ENCODE results near the gene ALG2. TPM values are rescaled to one million over a fixed set of nuclear protein-coding genes. Genes with fewer than 3 reads are reported as not detected.
A peak's percentile ranks its signal among the peaks of the same experiment; 100 is the strongest.

Gene ALG2
- total RNA-seq, 1 donor from 2014 or later, result 39.0 TPM

GRCh38 chr9:99192786-99193465 lies 28.8 kb downstream of the ALG2 start:
- DNase-seq (ENCODE audit: low spot score, unreplicated experiment), result no peak
- TF ChIP-seq, protein P1, sequence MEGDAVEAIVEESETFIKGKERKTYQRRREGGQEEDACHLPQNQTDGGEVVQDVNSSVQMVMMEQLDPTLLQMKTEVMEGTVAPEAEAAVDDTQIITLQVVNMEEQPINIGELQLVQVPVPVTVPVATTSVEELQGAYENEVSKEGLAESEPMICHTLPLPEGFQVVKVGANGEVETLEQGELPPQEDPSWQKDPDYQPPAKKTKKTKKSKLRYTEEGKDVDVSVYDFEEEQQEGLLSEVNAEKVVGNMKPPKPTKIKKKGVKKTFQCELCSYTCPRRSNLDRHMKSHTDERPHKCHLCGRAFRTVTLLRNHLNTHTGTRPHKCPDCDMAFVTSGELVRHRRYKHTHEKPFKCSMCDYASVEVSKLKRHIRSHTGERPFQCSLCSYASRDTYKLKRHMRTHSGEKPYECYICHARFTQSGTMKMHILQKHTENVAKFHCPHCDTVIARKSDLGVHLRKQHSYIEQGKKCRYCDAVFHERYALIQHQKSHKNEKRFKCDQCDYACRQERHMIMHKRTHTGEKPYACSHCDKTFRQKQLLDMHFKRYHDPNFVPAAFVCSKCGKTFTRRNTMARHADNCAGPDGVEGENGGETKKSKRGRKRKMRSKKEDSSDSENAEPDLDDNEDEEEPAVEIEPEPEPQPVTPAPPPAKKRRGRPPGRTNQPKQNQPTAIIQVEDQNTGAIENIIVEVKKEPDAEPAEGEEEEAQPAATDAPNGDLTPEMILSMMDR (IDR thresholded peaks at IDR 0.05; ENCODE audit: unreplicated experiment), result peak; percentile 15
- Mint-ChIP-seq H3K36me3 (ENCODE audit: insufficient read depth) (peaks cover 10% of the 10 kb centered on the region), H3K27me3 (no peaks in the 10 kb centered on the region), H3K9me3 (ENCODE audit: low read depth) (no peaks in the 10 kb centered on the region), H3K27ac (no peak overlapping the region), H3K4me1 (ENCODE audit: low read depth) (no peaks in the 10 kb centered on the region), H3K4me3 (ENCODE audit: low read depth) (no peak overlapping the region)

- no peaks in the 10 kb centered on the region for H3K4me1 Mint-ChIP-seq (ENCODE audit: low read depth)
- no peaks in the 10 kb centered on the region for H3K27me3 Mint-ChIP-seq
- H3K36me3 Mint-ChIP-seq (ENCODE audit: insufficient read depth), result peaks cover 5% of the 10 kb centered on the region
- no peak for DNase-seq (ENCODE audit: low spot score, unreplicated experiment)
- TF ChIP-seq, protein P1 (IDR thresholded peaks at IDR 0.05; ENCODE audit: unreplicated experiment), result no peak
- H3K9me3 Mint-ChIP-seq (ENCODE audit: low read depth), result no peaks in the 10 kb centered on the region
- no peak overlapping the region for H3K4me3 Mint-ChIP-seq (ENCODE audit: low read depth)
- H3K27ac Mint-ChIP-seq, result no peak overlapping the region
Observed at GRCh38 chr9:99190597-99191283, 31.0 kb downstream of the ALG2 start.

DNA sequence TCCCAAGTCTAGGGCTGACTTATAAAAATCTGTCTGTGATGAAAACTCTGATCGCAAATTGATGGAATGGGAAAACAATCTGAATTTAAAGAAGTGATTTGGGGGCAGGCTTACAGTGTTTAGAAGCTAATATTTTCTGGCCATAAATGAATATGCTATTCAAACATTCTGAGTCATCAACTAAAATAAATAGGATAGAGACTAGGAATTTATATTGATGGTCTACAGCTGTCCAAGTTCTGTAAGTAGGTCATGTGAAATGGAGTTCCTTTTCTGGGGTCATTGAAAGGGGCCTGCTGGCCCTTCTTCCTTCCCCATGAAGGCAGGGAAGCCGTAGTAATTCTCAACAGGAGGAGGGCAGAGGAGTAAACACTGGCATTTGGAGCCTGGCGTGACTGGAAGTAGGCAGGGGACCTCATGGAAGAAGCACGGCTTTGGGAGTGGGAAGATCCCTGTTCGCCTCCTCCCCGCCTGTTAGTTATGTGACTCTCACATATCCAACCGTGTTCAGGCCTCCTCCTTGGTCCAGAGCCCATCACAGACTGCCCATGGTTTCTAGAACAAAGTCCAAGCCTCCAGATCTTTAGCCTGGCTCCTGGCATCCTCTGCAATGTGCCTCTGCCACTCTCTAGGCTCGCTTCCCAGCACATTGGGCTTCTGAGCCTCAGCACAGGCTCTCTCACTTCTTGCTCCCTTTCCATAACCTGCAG lies 31.7 kb downstream of the ALG2 start:
- Mint-ChIP-seq H3K9me3 (ENCODE audit: low read depth) (no peaks in the 10 kb centered on the region), H3K27me3 (no peaks in the 10 kb centered on the region), H3K4me1 (ENCODE audit: low read depth) (peaks cover 3% of the 10 kb centered on the region), H3K36me3 (ENCODE audit: insufficient read depth) (peaks cover 5% of the 10 kb centered on the region), H3K4me3 (ENCODE audit: low read depth) (no peak overlapping the region), H3K27ac (no peak overlapping the region)
- no peak for DNase-seq (ENCODE audit: low spot score, unreplicated experiment)
- TF ChIP-seq, protein P1 (IDR thresholded peaks at IDR 0.05; ENCODE audit: unreplicated experiment), result no peak

GRCh38 chr9:99189186-99189585 lies 32.6 kb downstream of the ALG2 start:
- Mint-ChIP-seq H3K36me3 (ENCODE audit: insufficient read depth) (peaks cover 1% of the 10 kb centered on the region), H3K27me3 (no peaks in the 10 kb centered on the region), H3K4me3 (ENCODE audit: low read depth) (no peak overlapping the region), H3K4me1 (ENCODE audit: low read depth) (peaks cover 8% of the 10 kb centered on the region), H3K9me3 (ENCODE audit: low read depth) (no peaks in the 10 kb centered on the region), H3K27ac (no peak overlapping the region)
- DNase-seq (ENCODE audit: low spot score, unreplicated experiment), result no peak
- TF ChIP-seq, protein P1 (IDR thresholded peaks at IDR 0.05; ENCODE audit: unreplicated experiment), result no peak

GRCh38 chr9:99187311-99187710 lies 34.4 kb downstream of the ALG2 start:
- Mint-ChIP-seq H3K27ac (no peak overlapping the region), H3K4me3 (ENCODE audit: low read depth) (no peak overlapping the region), H3K36me3 (ENCODE audit: insufficient read depth) (no peaks in the 10 kb centered on the region), H3K9me3 (ENCODE audit: low read depth) (no peaks in the 10 kb centered on the region), H3K27me3 (no peaks in the 10 kb centered on the region), H3K4me1 (ENCODE audit: low read depth) (peaks cover 16% of the 10 kb centered on the region)
- DNase-seq (ENCODE audit: low spot score, unreplicated experiment), result no peak
- TF ChIP-seq, protein P1 (IDR thresholded peaks at IDR 0.05; ENCODE audit: unreplicated experiment), result no peak
